MCF 10A (cell line): ENCODE results near the gene UNC79. TPM values are rescaled to one million over a fixed set of nuclear protein-coding genes. Genes with fewer than 3 reads are reported as not detected.

Source experiments
- BruUV-seq: library from RNA; stranded (reverse); fragments of 400-500 nt; replicated peaks from 2 replicates; lab custom pipeline; 2021; lab: Mats Ljungman, UMichigan
- CTCF ChIA-PET: fragments of 300-600 bp; sonication (Branson Sonifier 250); formaldehyde crosslinking; extraction: SDS; loops from one replicate; lab custom pipeline; 2021; ENCODE audit warnings: antibody characterized with exemption, inconsistent platforms; lab: Yijun Ruan, JAX
- POLR2A ChIA-PET: fragments of 300-600, 350-650 bp; sonication (Branson Sonifier 250); formaldehyde crosslinking; extraction: SDS; loops from one replicate; lab custom pipeline; 2020; ENCODE audit warnings: antibody characterized with exemption, inconsistent platforms; lab: Yijun Ruan, JAX
- DNase-seq: peaks from one replicate; pipeline ENCODE4 v3.0.0-alpha.2; 2018; ENCODE audit not compliant: unreplicated experiment
- H3K27ac Mint-ChIP-seq: one replicate; pipeline ENCODE4 v1.8.0; 2022; ENCODE audit warnings: mild to moderate bottlenecking, low read depth, mixed read lengths; ENCODE audit not compliant: unreplicated experiment
- H3K27me3 Mint-ChIP-seq: one replicate; pipeline ENCODE4 v1.8.0; 2022; ENCODE audit warnings: mixed read lengths; ENCODE audit not compliant: insufficient read depth, unreplicated experiment
- H3K36me3 Mint-ChIP-seq: one replicate; pipeline ENCODE4 v1.8.0; 2022; ENCODE audit warnings: mild to moderate bottlenecking, moderate library complexity, mixed read lengths; ENCODE audit not compliant: insufficient read depth, unreplicated experiment
- H3K4me1 Mint-ChIP-seq: one replicate; pipeline ENCODE4 v1.8.0; 2022; ENCODE audit warnings: mixed read lengths; ENCODE audit not compliant: insufficient read depth, unreplicated experiment
- H3K4me3 Mint-ChIP-seq: one replicate; pipeline ENCODE4 v1.8.0; 2022; ENCODE audit warnings: mild to moderate bottlenecking, moderate library complexity, mixed read lengths; ENCODE audit not compliant: unreplicated experiment
- H3K9me3 Mint-ChIP-seq: one replicate; pipeline ENCODE4 v1.8.0; 2022; ENCODE audit warnings: mixed read lengths; ENCODE audit not compliant: unreplicated experiment
- CTCF ChIP-seq: fragments of 200-600 bp; IDR thresholded peaks from one replicate; pipeline ENCODE4 v1.8.0; 2022; ENCODE audit warnings: antibody characterized with exemption, mild to moderate bottlenecking; ENCODE audit not compliant: unreplicated experiment
- intact Hi-C: fragments of 100-400 bp; cut with micrococcal nuclease; formaldehyde crosslinking; loops from 2 replicates; pipeline ENCODE4 v1.14.1; 2022
- total RNA-seq: library from RNA; stranded (reverse); gene quantifications from 2 replicates; pipeline ENCODE4 v1.2.3, GENCODE V29; 2022

The UNC79 gene
- total RNA-seq, 1 experiment from 2014 or later: 0.05 TPM

GRCh38 chr14:93496856-93497741 is 66.4 kb downstream of the UNC79 start:
- DNase-seq: no peak
- no TSS peak for BruUV-seq
- POLR2A ChIA-PET: no interaction called here
- intact Hi-C loops: no loop called here
- Mint-ChIP-seq H3K9me3 (no peaks in the 10 kb centered on the region), H3K27ac (no peak overlapping the region), H3K27me3 (peaks cover 15% of the 10 kb centered on the region), H3K4me1 (no peaks in the 10 kb centered on the region), H3K36me3 (no peaks in the 10 kb centered on the region), H3K4me3 (no peak overlapping the region)
- CTCF ChIA-PET: no interaction called here
- no peak for TF ChIP-seq CTCF

- H3K4me3 Mint-ChIP-seq: no peak overlapping the region
- peaks cover 85% of the 10 kb centered on the region for H3K27me3 Mint-ChIP-seq
- CTCF ChIA-PET: no interaction called here
- H3K4me1 Mint-ChIP-seq: no peaks in the 10 kb centered on the region
- POLR2A ChIA-PET: no interaction called here
- no peaks in the 10 kb centered on the region for H3K36me3 Mint-ChIP-seq
- BruUV-seq: no TSS peak
- no peaks in the 10 kb centered on the region for H3K9me3 Mint-ChIP-seq
- H3K27ac Mint-ChIP-seq: no peak overlapping the region
- TF ChIP-seq CTCF: no peak
- intact Hi-C loops: no loop called here
- no peak for DNase-seq
Measured at GRCh38 chr14:93510056-93510455, 79.3 kb downstream of the UNC79 start.

GRCh38 chr14:93511001-93511400 is 80.3 kb downstream of the UNC79 start:
- CTCF ChIA-PET: no interaction called here
- DNase-seq: no peak
- intact Hi-C loops: no loop called here
- BruUV-seq: no TSS peak
- Mint-ChIP-seq H3K27ac (no peak overlapping the region), H3K4me3 (no peak overlapping the region), H3K27me3 (peaks cover 81% of the 10 kb centered on the region), H3K36me3 (no peaks in the 10 kb centered on the region), H3K4me1 (no peaks in the 10 kb centered on the region), H3K9me3 (no peaks in the 10 kb centered on the region)
- TF ChIP-seq CTCF: no peak
- POLR2A ChIA-PET: no interaction called here

GRCh38 chr14:93520053-93520607 is 89.4 kb downstream of the UNC79 start:
- TF ChIP-seq CTCF: no peak
- H3K9me3 Mint-ChIP-seq: peaks cover 16% of the 10 kb centered on the region
- intact Hi-C loops: loop anchor here (10.0 kb wide), 1 partner anchor 165 kb away; no protein-coding TSS in a partner anchor
- H3K27ac Mint-ChIP-seq: no peak overlapping the region
- H3K27me3 Mint-ChIP-seq: peaks cover 23% of the 10 kb centered on the region
- no peaks in the 10 kb centered on the region for H3K36me3 Mint-ChIP-seq
- ChIA-PET CTCF (interaction anchor here (0.7 kb wide), 1 partner anchor 458 kb away, joined by 3 read pairs; no protein-coding TSS in a partner anchor), POLR2A (interaction anchor here (0.9 kb wide), 2 partner anchors 10 to 11 kb away, joined by 3 to 4 read pairs; no protein-coding TSS in a partner anchor)
- no TSS peak for BruUV-seq
- no peaks in the 10 kb centered on the region for H3K4me1 Mint-ChIP-seq
- H3K4me3 Mint-ChIP-seq: no peak overlapping the region
- DNase-seq: no peak
